ENCODE results near the gene SHISA6.

DNA sequence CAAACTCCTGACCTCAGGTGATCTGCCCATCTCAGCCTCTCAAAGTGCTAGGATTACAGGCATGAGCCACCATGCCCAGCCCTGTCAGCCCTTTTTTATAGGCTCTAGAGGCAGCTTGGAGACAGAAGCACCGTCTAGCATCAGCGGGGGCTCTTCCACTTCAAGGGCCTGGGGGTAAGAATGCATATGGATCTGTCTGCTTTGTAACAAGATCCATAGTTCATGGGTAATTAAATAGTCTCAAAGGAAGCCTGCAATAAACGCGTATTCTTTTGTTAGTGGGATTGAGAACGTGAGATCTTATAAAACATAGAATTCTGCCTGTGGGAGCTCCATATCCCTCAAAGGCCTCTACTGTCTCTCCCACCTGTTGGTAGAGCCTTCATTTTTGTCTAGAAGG, 142.1 kb downstream of the SHISA6 start:
- TF ChIP-seq, protein P1, sequence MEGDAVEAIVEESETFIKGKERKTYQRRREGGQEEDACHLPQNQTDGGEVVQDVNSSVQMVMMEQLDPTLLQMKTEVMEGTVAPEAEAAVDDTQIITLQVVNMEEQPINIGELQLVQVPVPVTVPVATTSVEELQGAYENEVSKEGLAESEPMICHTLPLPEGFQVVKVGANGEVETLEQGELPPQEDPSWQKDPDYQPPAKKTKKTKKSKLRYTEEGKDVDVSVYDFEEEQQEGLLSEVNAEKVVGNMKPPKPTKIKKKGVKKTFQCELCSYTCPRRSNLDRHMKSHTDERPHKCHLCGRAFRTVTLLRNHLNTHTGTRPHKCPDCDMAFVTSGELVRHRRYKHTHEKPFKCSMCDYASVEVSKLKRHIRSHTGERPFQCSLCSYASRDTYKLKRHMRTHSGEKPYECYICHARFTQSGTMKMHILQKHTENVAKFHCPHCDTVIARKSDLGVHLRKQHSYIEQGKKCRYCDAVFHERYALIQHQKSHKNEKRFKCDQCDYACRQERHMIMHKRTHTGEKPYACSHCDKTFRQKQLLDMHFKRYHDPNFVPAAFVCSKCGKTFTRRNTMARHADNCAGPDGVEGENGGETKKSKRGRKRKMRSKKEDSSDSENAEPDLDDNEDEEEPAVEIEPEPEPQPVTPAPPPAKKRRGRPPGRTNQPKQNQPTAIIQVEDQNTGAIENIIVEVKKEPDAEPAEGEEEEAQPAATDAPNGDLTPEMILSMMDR (IDR thresholded peaks at IDR 0.05; ENCODE audit: low read depth, low read length, missing input control): no peak
- TF ChIP-seq SP1 (IDR thresholded peaks at IDR 0.05): no peak
- TF ChIP-seq JUND (IDR thresholded peaks at IDR 0.05): no peak
- TF ChIP-seq, protein P2, sequence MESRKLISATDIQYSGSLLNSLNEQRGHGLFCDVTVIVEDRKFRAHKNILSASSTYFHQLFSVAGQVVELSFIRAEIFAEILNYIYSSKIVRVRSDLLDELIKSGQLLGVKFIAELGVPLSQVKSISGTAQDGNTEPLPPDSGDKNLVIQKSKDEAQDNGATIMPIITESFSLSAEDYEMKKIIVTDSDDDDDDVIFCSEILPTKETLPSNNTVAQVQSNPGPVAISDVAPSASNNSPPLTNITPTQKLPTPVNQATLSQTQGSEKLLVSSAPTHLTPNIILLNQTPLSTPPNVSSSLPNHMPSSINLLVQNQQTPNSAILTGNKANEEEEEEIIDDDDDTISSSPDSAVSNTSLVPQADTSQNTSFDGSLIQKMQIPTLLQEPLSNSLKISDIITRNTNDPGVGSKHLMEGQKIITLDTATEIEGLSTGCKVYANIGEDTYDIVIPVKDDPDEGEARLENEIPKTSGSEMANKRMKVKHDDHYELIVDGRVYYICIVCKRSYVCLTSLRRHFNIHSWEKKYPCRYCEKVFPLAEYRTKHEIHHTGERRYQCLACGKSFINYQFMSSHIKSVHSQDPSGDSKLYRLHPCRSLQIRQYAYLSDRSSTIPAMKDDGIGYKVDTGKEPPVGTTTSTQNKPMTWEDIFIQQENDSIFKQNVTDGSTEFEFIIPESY (IDR thresholded peaks at IDR 0.05): no peak
- no peak for TF ChIP-seq HNF4A (conservative IDR thresholded peaks at IDR 0.05)
- TF ChIP-seq YY1 (IDR thresholded peaks at IDR 0.05): no peak
- TF ChIP-seq GABPA (IDR thresholded peaks at IDR 0.05 in 1 of 2, conservative IDR thresholded peaks at IDR 0.05 in 1 of 2): no peak
- TF ChIP-seq, protein P3, sequence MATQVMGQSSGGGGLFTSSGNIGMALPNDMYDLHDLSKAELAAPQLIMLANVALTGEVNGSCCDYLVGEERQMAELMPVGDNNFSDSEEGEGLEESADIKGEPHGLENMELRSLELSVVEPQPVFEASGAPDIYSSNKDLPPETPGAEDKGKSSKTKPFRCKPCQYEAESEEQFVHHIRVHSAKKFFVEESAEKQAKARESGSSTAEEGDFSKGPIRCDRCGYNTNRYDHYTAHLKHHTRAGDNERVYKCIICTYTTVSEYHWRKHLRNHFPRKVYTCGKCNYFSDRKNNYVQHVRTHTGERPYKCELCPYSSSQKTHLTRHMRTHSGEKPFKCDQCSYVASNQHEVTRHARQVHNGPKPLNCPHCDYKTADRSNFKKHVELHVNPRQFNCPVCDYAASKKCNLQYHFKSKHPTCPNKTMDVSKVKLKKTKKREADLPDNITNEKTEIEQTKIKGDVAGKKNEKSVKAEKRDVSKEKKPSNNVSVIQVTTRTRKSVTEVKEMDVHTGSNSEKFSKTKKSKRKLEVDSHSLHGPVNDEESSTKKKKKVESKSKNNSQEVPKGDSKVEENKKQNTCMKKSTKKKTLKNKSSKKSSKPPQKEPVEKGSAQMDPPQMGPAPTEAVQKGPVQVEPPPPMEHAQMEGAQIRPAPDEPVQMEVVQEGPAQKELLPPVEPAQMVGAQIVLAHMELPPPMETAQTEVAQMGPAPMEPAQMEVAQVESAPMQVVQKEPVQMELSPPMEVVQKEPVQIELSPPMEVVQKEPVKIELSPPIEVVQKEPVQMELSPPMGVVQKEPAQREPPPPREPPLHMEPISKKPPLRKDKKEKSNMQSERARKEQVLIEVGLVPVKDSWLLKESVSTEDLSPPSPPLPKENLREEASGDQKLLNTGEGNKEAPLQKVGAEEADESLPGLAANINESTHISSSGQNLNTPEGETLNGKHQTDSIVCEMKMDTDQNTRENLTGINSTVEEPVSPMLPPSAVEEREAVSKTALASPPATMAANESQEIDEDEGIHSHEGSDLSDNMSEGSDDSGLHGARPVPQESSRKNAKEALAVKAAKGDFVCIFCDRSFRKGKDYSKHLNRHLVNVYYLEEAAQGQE (IDR thresholded peaks at IDR 0.05): no peak
- TF ChIP-seq RXRA (IDR thresholded peaks at IDR 0.05): no peak
- TF ChIP-seq, protein P4, sequence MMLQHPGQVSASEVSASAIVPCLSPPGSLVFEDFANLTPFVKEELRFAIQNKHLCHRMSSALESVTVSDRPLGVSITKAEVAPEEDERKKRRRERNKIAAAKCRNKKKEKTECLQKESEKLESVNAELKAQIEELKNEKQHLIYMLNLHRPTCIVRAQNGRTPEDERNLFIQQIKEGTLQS (IDR thresholded peaks at IDR 0.05): no peak
- TF ChIP-seq, protein P5, sequence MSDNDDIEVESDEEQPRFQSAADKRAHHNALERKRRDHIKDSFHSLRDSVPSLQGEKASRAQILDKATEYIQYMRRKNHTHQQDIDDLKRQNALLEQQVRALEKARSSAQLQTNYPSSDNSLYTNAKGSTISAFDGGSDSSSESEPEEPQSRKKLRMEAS (IDR thresholded peaks at IDR 0.05): no peak
- TF ChIP-seq RAD21 (IDR thresholded peaks at IDR 0.05): no peak

All from liver (tissue), 3 donors.